ENCODE results near the gene FNTB.
A peak's percentile ranks its signal among the peaks of the same experiment; 100 is the strongest.

FNTB gene

GRCh38 chr14:65098586-65098985, 111.9 kb downstream of the FNTB start:
- no peak for TF ChIP-seq CTCF (IDR thresholded peaks at IDR 0.05; ENCODE audit: low read depth, low read length)
- H3K4me3 ChIP-seq (replicated peaks in 1 of 2; ENCODE audit: low read depth in 2 of 2, low read length in 2 of 2), result no peak overlapping the region
- DNase-seq (ENCODE audit: low read depth in 2 of 2), result peak; percentile 41 to 48

- peak overlapping the region; percentile 83 to 93 for H3K4me3 ChIP-seq (replicated peaks in 1 of 2; ENCODE audit: low read depth in 2 of 2, low read length in 2 of 2)
- no peak for TF ChIP-seq CTCF (IDR thresholded peaks at IDR 0.05; ENCODE audit: low read depth, low read length)
- peak in 1 of 2 donors; percentile 17 for DNase-seq (ENCODE audit: low read depth in 2 of 2)
These were observed 114.3 kb downstream of the FNTB start for GRCh38 chr14:65100922-65101541.

- no peak for TF ChIP-seq CTCF (IDR thresholded peaks at IDR 0.05; ENCODE audit: low read depth, low read length)
These were observed 115.1 kb downstream of the FNTB start for GRCh38 chr14:65101631-65102440.

GRCh38 chr14:65102441-65103149, 115.9 kb downstream of the FNTB start, which contains the start of gene MAX:
MAX (minus strand) TSS chr14:65102517; CDS start chr14:65102339, 178 bp downstream.
- peak within 1 kb of the TSS; percentile 84 to 93 for H3K4me3 ChIP-seq (replicated peaks in 1 of 2; ENCODE audit: low read depth in 2 of 2, low read length in 2 of 2)
- peak; percentile 99 for DNase-seq (ENCODE audit: low read depth in 2 of 2)
- no peak for TF ChIP-seq CTCF (IDR thresholded peaks at IDR 0.05; ENCODE audit: low read depth, low read length)

More at GRCh38 chr14:65101631-65102440, 115.1 kb downstream of the FNTB start:
- H3K4me3 ChIP-seq (replicated peaks in 1 of 2; ENCODE audit: low read depth in 2 of 2, low read length in 2 of 2), result peak overlapping the region; percentile 83 to 93
- no peak for DNase-seq (ENCODE audit: low read depth in 2 of 2)

- DNase-seq (ENCODE audit: low read depth in 2 of 2), result peak in 1 of 2 donors; percentile 41
- peak overlapping the region; percentile 78 to 84 for H3K4me3 ChIP-seq (replicated peaks in 1 of 2; ENCODE audit: low read depth in 2 of 2, low read length in 2 of 2)
- TF ChIP-seq CTCF (IDR thresholded peaks at IDR 0.05; ENCODE audit: low read depth, low read length), result no peak
These were observed 116.6 kb downstream of the FNTB start for GRCh38 chr14:65103150-65103760.

- H3K4me3 ChIP-seq (replicated peaks in 1 of 2; ENCODE audit: low read depth in 2 of 2, low read length in 2 of 2), result no peak overlapping the region
- no peak for DNase-seq (ENCODE audit: low read depth in 2 of 2)
- no peak for TF ChIP-seq CTCF (IDR thresholded peaks at IDR 0.05; ENCODE audit: low read depth, low read length)
These were observed 118.1 kb downstream of the FNTB start for GRCh38 chr14:65104791-65105190.
